PFSK-1 (cell line): ENCODE data around the gene ELMO2.

ENCODE experiments used
- POLR2AphosphoS5 ChIP-seq: IDR thresholded peaks from 2 replicates; pipeline ENCODE4 v1.6.1; 2012; ENCODE audit warnings: low read depth, mild to moderate bottlenecking, control low read depth, low read length, moderate library complexity
- TAF1 ChIP-seq: IDR thresholded peaks from 2 replicates; pipeline ENCODE4 v1.6.1; 2012; ENCODE audit warnings: low read length, control low read depth, borderline replicate concordance; ENCODE audit not compliant: insufficient read depth

- TF ChIP-seq POLR2AphosphoS5 (no peak), TAF1 (no peak)
Measured at GRCh38 chr20:46343975-46344357, 62.4 kb downstream of the ELMO2 start.
